Measurements from ENCODE around the gene TNMD.

The TNMD gene

DNA sequence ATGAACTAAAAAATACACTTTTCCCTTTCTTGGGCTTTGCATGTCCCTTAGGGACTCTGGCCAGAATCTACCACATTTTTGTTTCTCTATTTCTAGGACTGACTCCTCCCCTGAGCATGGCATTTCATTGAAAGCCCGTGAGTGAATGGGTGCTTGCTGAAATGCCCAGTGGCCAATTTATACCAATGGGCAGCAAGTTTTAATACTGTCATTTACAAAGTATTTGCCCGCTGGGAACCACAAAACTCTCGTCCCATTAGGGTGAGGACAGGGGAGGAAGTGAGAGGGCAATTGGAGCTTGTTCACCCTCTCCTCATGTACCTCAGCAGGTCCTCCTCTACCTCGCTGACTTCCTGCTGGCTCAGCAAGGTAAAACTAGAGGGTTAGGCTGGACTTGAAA is 60.4 kb downstream of the TNMD start:
- no peak for DNase-seq

DNA sequence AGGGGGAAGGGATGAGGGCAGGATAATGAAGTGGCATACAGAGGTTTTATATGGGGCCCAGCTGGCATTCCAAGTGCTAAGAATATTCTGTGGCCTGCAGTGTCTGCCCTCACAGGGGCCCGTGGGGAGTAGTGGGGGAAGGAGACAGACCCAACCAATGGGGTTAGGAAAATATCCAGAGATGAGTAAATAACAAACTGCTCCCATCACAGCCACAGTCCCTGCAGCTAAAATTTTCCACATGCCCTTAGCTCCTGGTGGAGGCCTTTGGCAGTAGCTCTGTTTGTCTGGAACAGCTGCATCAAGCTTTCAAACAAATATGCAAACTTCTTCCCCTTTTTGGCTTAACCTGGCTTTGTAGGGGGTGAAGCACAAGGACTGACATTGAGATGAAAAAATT is 62.4 kb downstream of the TNMD start:
- DNase-seq: no peak

DNA sequence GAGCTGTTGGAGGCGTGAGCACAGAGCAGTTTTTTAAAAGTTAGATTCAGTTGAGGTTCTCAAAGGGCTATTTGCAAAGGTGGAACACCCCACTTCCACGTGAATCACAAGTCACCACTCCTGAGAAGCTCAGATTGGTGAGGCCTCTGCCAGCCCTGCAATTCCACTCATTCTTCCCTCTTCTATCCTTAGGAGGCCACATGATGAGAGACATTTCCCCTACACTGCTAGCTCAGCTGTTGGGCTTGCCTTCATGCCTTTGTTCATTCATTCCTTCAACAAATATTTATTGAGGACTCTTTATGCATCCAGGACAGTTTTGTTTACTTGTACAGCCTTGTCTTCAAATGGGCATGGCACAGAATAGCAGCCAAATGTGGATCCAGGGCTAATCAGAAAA is 63.0 kb downstream of the TNMD start:
- no peak for DNase-seq

DNA sequence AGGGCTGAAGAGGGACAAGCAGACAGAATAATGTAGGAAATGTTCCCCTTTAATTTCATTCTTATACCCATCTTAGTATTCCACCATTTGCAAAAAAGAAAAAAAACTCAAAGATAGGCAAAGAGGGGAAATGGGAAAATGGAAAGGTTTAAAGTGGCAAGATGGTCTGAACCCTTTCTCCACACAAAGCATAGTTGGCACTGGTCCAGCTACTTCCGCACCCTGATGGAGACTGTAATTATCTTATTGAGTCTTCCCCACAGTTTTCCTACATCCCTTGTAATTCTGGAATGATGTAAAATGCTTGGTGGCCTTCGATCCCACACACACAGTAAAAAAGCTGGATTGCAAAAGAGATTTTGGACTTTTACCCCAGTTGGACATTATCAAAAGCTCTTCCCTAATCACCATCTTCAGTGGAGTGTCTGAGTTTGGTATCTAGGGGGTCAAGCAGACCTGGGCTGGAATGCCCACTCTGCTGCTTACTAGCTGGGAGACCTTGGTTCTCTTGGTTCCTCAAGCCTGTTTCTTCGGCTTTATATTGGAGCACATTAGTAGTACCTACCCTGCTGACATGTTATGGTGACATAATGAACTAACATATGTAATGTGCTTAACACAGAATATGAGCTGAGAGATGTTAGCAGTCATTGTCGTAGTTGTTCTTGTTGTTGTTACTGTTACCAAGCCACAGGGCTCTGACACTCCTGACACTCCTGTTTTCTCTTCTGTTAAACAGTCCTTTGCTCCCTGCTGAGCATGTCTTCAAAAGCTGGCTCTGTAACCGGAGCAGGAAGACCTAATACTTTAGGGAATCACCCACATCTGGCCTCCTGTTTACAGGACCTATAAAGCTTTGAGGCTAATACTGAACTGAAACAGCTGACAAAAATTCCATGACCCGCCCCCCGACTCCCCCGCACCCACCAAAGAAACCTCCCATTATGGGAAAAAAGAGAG is 64.0 kb downstream of the TNMD start:
- no peak for DNase-seq

All from activated CD4-positive, CD25-positive, alpha-beta regulatory T cell (primary cell).